HUES6 (cell line): ENCODE measurements around the gene MYL1.

ENCODE experiments used
- H3K27ac ChIP-seq: 2 replicates; pipeline ENCODE4 v1.7.0; 2013; ENCODE audit warnings: low read depth, mild to moderate bottlenecking, low read length, inconsistent platforms
- H3K27me3 ChIP-seq: 2 replicates; pipeline ENCODE4 v1.6.1; 2013; ENCODE audit warnings: low read length; ENCODE audit not compliant: control insufficient read depth, insufficient read depth
- H3K36me3 ChIP-seq: 2 replicates; pipeline ENCODE4 v1.6.1; 2013; ENCODE audit warnings: low read length; ENCODE audit not compliant: control insufficient read depth, insufficient read depth
- H3K4me1 ChIP-seq: 2 replicates; pipeline ENCODE4 v1.6.1; 2013; ENCODE audit warnings: low read length; ENCODE audit not compliant: control insufficient read depth, insufficient read depth
- H3K4me3 ChIP-seq: 2 replicates; pipeline ENCODE4 v1.5.1; 2013; ENCODE audit warnings: low read depth, low read length
- H3K9ac ChIP-seq: one replicate; pipeline ENCODE4 v1.6.1; 2013; ENCODE audit warnings: mild to moderate bottlenecking, low read length
- H3K9me3 ChIP-seq: 2 replicates; pipeline ENCODE4 v1.6.1; 2013; ENCODE audit warnings: low read depth, low read length; ENCODE audit not compliant: control insufficient read depth, insufficient read depth

Gene MYL1

GRCh38 chr2:210315015-210315788 lies at the start of gene MYL1:
TSS of gene MYL1 (minus strand) at chr2:210315174. CDS start at chr2:210315042, 132 bp downstream.
- Histone ChIP-seq H3K9me3 (no peaks in the 10 kb centered on the region), H3K27ac (no peak within 1 kb of the TSS), H3K36me3 (no peaks in the 10 kb centered on the region), H3K4me3 (no peak within 1 kb of the TSS), H3K9ac (no peak within 1 kb of the TSS), H3K27me3 (no peaks in the 10 kb centered on the region), H3K4me1 (no peaks in the 10 kb centered on the region)

GRCh38 chr2:210363876-210364275 lies 48.9 kb upstream of the MYL1 start:
- Histone ChIP-seq H3K36me3 (no peaks in the 10 kb centered on the region), H3K9ac (no peak overlapping the region), H3K27me3 (no peaks in the 10 kb centered on the region), H3K27ac (no peak overlapping the region), H3K4me1 (no peaks in the 10 kb centered on the region), H3K9me3 (no peaks in the 10 kb centered on the region), H3K4me3 (no peak overlapping the region)

- Histone ChIP-seq H3K9ac (no peak overlapping the region), H3K4me3 (no peak overlapping the region)
Measured at GRCh38 chr2:210363261-210363660, 48.3 kb upstream of the MYL1 start.

GRCh38 chr2:210360412-210360811 lies 45.4 kb upstream of the MYL1 start:
- H3K9ac ChIP-seq, result no peak overlapping the region
- no peaks in the 10 kb centered on the region for H3K9me3 ChIP-seq
- no peaks in the 10 kb centered on the region for H3K4me1 ChIP-seq
- H3K27me3 ChIP-seq, result no peaks in the 10 kb centered on the region
- H3K4me3 ChIP-seq, result no peak overlapping the region
- H3K36me3 ChIP-seq, result no peaks in the 10 kb centered on the region
- no peak overlapping the region for H3K27ac ChIP-seq

More at GRCh38 chr2:210363261-210363660, 48.3 kb upstream of the MYL1 start:
- H3K27ac ChIP-seq, result no peak overlapping the region
- H3K4me1 ChIP-seq, result no peaks in the 10 kb centered on the region
- H3K27me3 ChIP-seq, result no peaks in the 10 kb centered on the region
- H3K36me3 ChIP-seq, result no peaks in the 10 kb centered on the region
- no peaks in the 10 kb centered on the region for H3K9me3 ChIP-seq

- no peaks in the 10 kb centered on the region for H3K4me1 ChIP-seq
- H3K27ac ChIP-seq, result no peak overlapping the region
- no peak overlapping the region for H3K9ac ChIP-seq
- H3K4me3 ChIP-seq, result no peak overlapping the region
- H3K36me3 ChIP-seq, result no peaks in the 10 kb centered on the region
- no peaks in the 10 kb centered on the region for H3K9me3 ChIP-seq
- H3K27me3 ChIP-seq, result no peaks in the 10 kb centered on the region
Measured at GRCh38 chr2:210356944-210357343, 42.0 kb upstream of the MYL1 start.

GRCh38 chr2:210337159-210337558 lies 22.2 kb upstream of the MYL1 start:
- no peaks in the 10 kb centered on the region for H3K27me3 ChIP-seq
- no peak overlapping the region for H3K9ac ChIP-seq
- no peaks in the 10 kb centered on the region for H3K36me3 ChIP-seq
- H3K9me3 ChIP-seq, result no peaks in the 10 kb centered on the region
- H3K4me3 ChIP-seq, result no peak overlapping the region
- no peaks in the 10 kb centered on the region for H3K4me1 ChIP-seq
- no peak overlapping the region for H3K27ac ChIP-seq

- no peak overlapping the region for H3K9ac ChIP-seq
- H3K27ac ChIP-seq, result no peak overlapping the region
- no peaks in the 10 kb centered on the region for H3K36me3 ChIP-seq
- no peaks in the 10 kb centered on the region for H3K4me1 ChIP-seq
- no peaks in the 10 kb centered on the region for H3K9me3 ChIP-seq
- no peak overlapping the region for H3K4me3 ChIP-seq
- H3K27me3 ChIP-seq, result no peaks in the 10 kb centered on the region
Measured at GRCh38 chr2:210324906-210325305, 9.9 kb upstream of the MYL1 start.

GRCh38 chr2:210324458-210324857 lies 9.5 kb upstream of the MYL1 start:
- H3K27me3 ChIP-seq, result no peaks in the 10 kb centered on the region
- H3K36me3 ChIP-seq, result no peaks in the 10 kb centered on the region
- no peak overlapping the region for H3K4me3 ChIP-seq
- H3K9me3 ChIP-seq, result no peaks in the 10 kb centered on the region
- no peaks in the 10 kb centered on the region for H3K4me1 ChIP-seq
- H3K27ac ChIP-seq, result no peak overlapping the region
- no peak overlapping the region for H3K9ac ChIP-seq

- no peak overlapping the region for H3K27ac ChIP-seq
- no peak overlapping the region for H3K4me3 ChIP-seq
- H3K9me3 ChIP-seq, result no peaks in the 10 kb centered on the region
- H3K36me3 ChIP-seq, result no peaks in the 10 kb centered on the region
- H3K27me3 ChIP-seq, result no peaks in the 10 kb centered on the region
- no peaks in the 10 kb centered on the region for H3K4me1 ChIP-seq
- no peak overlapping the region for H3K9ac ChIP-seq
Measured at GRCh38 chr2:210323003-210323402, 8.0 kb upstream of the MYL1 start.

- H3K36me3 ChIP-seq, result no peaks in the 10 kb centered on the region
- H3K27ac ChIP-seq, result no peak overlapping the region
- H3K4me1 ChIP-seq, result no peaks in the 10 kb centered on the region
- no peaks in the 10 kb centered on the region for H3K9me3 ChIP-seq
- no peak overlapping the region for H3K4me3 ChIP-seq
- no peak overlapping the region for H3K9ac ChIP-seq
- H3K27me3 ChIP-seq, result no peaks in the 10 kb centered on the region
Measured at GRCh38 chr2:210318891-210319290, 3.9 kb upstream of the MYL1 start.

- Histone ChIP-seq H3K9ac (no peak overlapping the region), H3K4me3 (no peak overlapping the region), H3K27me3 (no peaks in the 10 kb centered on the region), H3K9me3 (no peaks in the 10 kb centered on the region), H3K36me3 (no peaks in the 10 kb centered on the region), H3K27ac (no peak overlapping the region), H3K4me1 (no peaks in the 10 kb centered on the region)
Measured at GRCh38 chr2:210318486-210318885, 3.5 kb upstream of the MYL1 start.
